Neuronal stem cell (in vitro differentiated cells): Measurements from ENCODE around the gene RNF114.
"Not testable (repeated sequence)": the region's sequence is repeated elsewhere in the genome, so short reads cannot be mapped to it uniquely, and the experiment has no call there.

Source experiments
- DNase-seq: peaks from one replicate; pipeline ENCODE4 v3.0.0-alpha.2; 2013; ENCODE audit warnings: low spot score
- H2AFZ ChIP-seq: one replicate; pipeline ENCODE4 v1.6.1; 2013; ENCODE audit warnings: mild to moderate bottlenecking, low read length, inconsistent platforms
- H2AK5ac ChIP-seq: 2 replicates; pipeline ENCODE4 v1.6.1; 2013; ENCODE audit warnings: low read depth, mild to moderate bottlenecking, inconsistent platforms, low read length, moderate library complexity, mixed read lengths
- H2BK120ac ChIP-seq: 2 replicates; pipeline ENCODE4 v1.6.1; 2013; ENCODE audit warnings: low read depth, mild to moderate bottlenecking, inconsistent platforms, low read length, moderate library complexity, mixed read lengths
- H2BK12ac ChIP-seq: one replicate; pipeline ENCODE4 v1.6.1; 2013; ENCODE audit warnings: low read length, inconsistent platforms
- H2BK15ac ChIP-seq: 2 replicates; pipeline ENCODE4 v1.6.1; 2013; ENCODE audit warnings: mild to moderate bottlenecking, low read length, inconsistent platforms, mixed read lengths
- H2BK5ac ChIP-seq: one replicate; pipeline ENCODE4 v1.6.1; 2013; ENCODE audit warnings: inconsistent platforms, mild to moderate bottlenecking, low read length, moderate library complexity
- H3K14ac ChIP-seq: one replicate; pipeline ENCODE4 v1.6.1; 2013; ENCODE audit warnings: low read length, inconsistent platforms
- H3K18ac ChIP-seq: 2 replicates; pipeline ENCODE4 v1.6.1; 2013; ENCODE audit warnings: low read length, inconsistent platforms
- H3K23ac ChIP-seq: 2 replicates; pipeline ENCODE4 v1.6.1; 2013; ENCODE audit warnings: low read depth, mild to moderate bottlenecking, mixed read lengths, low read length, inconsistent platforms; ENCODE audit not compliant: poor library complexity
- H3K27ac ChIP-seq: replicated peaks from 3 replicates; pipeline ENCODE4 v1.5.1; 2013; ENCODE audit warnings: low read length, inconsistent platforms
- H3K27me3 ChIP-seq, 3 experiments: 2 replicates each; pipeline ENCODE4 v1.6.1; 2013; ENCODE audit warnings: low read length in 3 of 3, mild to moderate bottlenecking in 2 of 3, inconsistent platforms in 1 of 3, low read depth in 1 of 3, mixed read lengths in 1 of 3, moderate library complexity in 1 of 3; ENCODE audit not compliant: control insufficient read depth in 3 of 3, insufficient read depth in 3 of 3
- H3K36me3 ChIP-seq, 2 donors: replicated peaks in 1 of 2; 2 replicates each; pipeline ENCODE4 v1.6.1; 2013; ENCODE audit warnings: low read length in 2 of 2; ENCODE audit not compliant: control insufficient read depth in 2 of 2, insufficient read depth in 2 of 2
- H3K4ac ChIP-seq: 2 replicates; pipeline ENCODE4 v1.6.1; 2013; ENCODE audit warnings: inconsistent platforms, mild to moderate bottlenecking, low read length, moderate library complexity
- H3K4me1 ChIP-seq, 2 donors: 1 replicate in 1 of 2; 2 replicates in 1 of 2; pipeline ENCODE4 v1.6.1; 2013; ENCODE audit warnings: low read length in 2 of 2, low read depth in 1 of 2; ENCODE audit not compliant: control insufficient read depth in 2 of 2, insufficient read depth in 1 of 2
- H3K4me2 ChIP-seq: one replicate; pipeline ENCODE4 v1.6.1; 2013; ENCODE audit warnings: mild to moderate bottlenecking, low read length, inconsistent platforms; ENCODE audit not compliant: insufficient read depth, poor library complexity, severe bottlenecking
- H3K4me3 ChIP-seq, 2 donors: 2 replicates each; pipeline ENCODE4 v1.5.1; 2013; ENCODE audit warnings: low read length in 2 of 2, mild to moderate bottlenecking in 2 of 2, inconsistent platforms in 1 of 2, moderate library complexity in 1 of 2
- H3K79me1 ChIP-seq: one replicate; pipeline ENCODE4 v1.6.1; 2013; ENCODE audit warnings: low read depth, mild to moderate bottlenecking, inconsistent platforms, low read length, moderate library complexity
- H3K9ac ChIP-seq: one replicate; pipeline ENCODE4 v1.6.1; 2013; ENCODE audit warnings: mild to moderate bottlenecking, low read depth, low read length, inconsistent platforms; ENCODE audit not compliant: poor library complexity
- H3K9me3 ChIP-seq, 2 donors: replicated peaks in 1 of 2; 2 replicates each; pipeline versions ENCODE3 to v1.6.1; 2013; ENCODE audit warnings: low read length in 2 of 2, mild to moderate bottlenecking in 2 of 2, inconsistent platforms in 1 of 2, low read depth in 1 of 2, mixed read lengths in 1 of 2, moderate library complexity in 1 of 2; ENCODE audit not compliant: control insufficient read depth in 2 of 2, insufficient read depth in 1 of 2
- H4K8ac ChIP-seq: one replicate; pipeline ENCODE4 v1.6.1; 2013; ENCODE audit warnings: low read depth, mild to moderate bottlenecking, inconsistent platforms, low read length, moderate library complexity
- H4K91ac ChIP-seq: one replicate; pipeline ENCODE4 v1.6.1; 2013; ENCODE audit warnings: low read length, low read depth, mild to moderate bottlenecking, inconsistent platforms; ENCODE audit not compliant: poor library complexity
- WGBS, 2 donors: extraction: QIAGEN DNeasy Blood & Tissue Kit; methylation state at CpG; one replicate each; pipeline ENCODE4 v1.1.7; 2013; ENCODE audit warnings: missing lambda C conversion rate in 2 of 2, mixed read lengths in 1 of 2; ENCODE audit not compliant: insufficient read length in 2 of 2, insufficient replicate concordance in 1 of 2; ENCODE audit errors: extremely low coverage in 2 of 2; 5-methylcytosine and 5-hydroxymethylcytosine counted together

The RNF114 gene

DNA sequence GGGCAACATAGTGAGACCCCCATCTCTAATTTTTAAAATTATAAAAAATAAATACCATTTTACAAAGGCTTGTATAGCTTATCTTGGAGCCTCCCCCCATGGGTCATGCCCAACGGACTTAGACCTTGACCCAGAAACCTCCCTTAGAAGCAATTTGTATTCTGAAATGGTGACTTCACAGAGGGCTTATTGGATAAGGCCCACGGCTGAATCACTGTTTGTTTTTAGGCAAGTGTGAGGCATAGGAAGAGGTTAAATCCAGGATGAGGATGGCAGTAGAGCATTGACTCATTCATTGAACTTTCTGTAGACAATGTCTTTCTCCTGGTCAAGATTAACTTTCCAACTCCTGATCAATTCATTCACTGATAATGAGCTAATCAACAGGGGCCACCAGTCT lies 40.3 kb downstream of the RNF114 start:
- Histone ChIP-seq H3K79me1 (no peaks in the 10 kb centered on the region), H3K23ac (no peak overlapping the region), H2BK15ac (no peak overlapping the region), H3K18ac (no peak overlapping the region), H2AFZ (no peak overlapping the region), H2BK12ac (no peak overlapping the region), H3K4me2 (no peak overlapping the region), H3K9ac (no peak overlapping the region), H2BK120ac (no peak overlapping the region), H3K27ac (no peak overlapping the region), H2AK5ac (no peak overlapping the region), H3K4me1 (peaks cover 5 to 7% of the 10 kb centered on the region in 2 donors), H3K36me3 (no peaks in the 10 kb centered on the region), H3K9me3 (no peaks in the 10 kb centered on the region), H3K14ac (no peak overlapping the region), H3K27me3 (peaks cover 0 to 21% (median 7%) of the 10 kb centered on the region in 3 experiments), H3K4ac (no peak overlapping the region), H2BK5ac (no peak overlapping the region), H4K8ac (no peak overlapping the region), H3K4me3 (no peak overlapping the region), H4K91ac (no peak overlapping the region)
- no peak for DNase-seq
- WGBS, 2 donors = no CpG with 5 or more reads among the region's 2 CpGs

DNA sequence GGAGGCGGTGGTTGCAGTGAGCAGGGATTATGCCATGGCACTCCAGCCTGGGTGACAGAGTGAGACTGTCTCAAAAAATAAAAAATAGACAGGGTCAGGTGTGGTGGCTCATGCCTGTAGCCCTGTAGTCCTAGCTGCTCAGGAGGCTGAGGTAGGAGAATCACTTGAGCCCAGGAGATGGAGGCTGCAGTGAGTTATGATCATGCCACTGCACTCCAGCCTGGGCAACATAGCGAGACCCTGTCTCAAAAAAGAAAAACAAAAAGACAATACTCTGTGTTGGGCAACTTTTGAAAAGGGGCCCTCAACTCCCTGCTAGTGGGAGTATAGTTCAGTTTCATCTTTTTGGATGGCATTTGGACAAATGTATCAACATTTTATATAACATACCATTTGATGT lies 41.5 kb downstream of the RNF114 start:
- whole genome bisulfite sequencing, 2 donors = no CpG with 5 or more reads among the region's 2 CpGs
- H3K14ac ChIP-seq = not testable (repeated sequence)

DNA sequence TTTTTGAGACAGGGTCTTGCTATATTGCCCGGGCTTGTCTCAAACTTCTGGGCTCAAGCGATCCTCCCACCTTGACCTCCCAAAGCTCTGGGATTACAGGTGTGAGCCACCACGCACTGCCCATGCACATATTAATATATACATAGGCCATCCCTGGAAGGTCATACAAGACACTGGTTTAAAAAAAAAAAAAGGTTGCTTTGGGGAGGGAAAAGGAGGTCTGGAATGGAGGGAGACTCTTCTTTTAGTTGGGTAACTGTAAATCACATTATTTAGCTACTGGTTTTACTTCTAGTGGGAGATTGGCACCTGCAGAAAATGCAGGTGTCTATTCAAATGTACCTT lies 42.5 kb downstream of the RNF114 start:
- no peak overlapping the region for H4K91ac ChIP-seq
- H3K9me3 ChIP-seq = no peaks in the 10 kb centered on the region
- H2BK120ac ChIP-seq = no peak overlapping the region
- peaks cover 2 to 29% (median 15%) of the 10 kb centered on the region in 3 experiments for H3K27me3 ChIP-seq
- H3K4me3 ChIP-seq = no peak overlapping the region
- H3K27ac ChIP-seq = no peak overlapping the region
- H2BK5ac ChIP-seq = peak overlapping the region; percentile 93
- H3K14ac ChIP-seq = no peak overlapping the region
- peak overlapping the region; percentile 97 for H2AFZ ChIP-seq
- H3K18ac ChIP-seq = no peak overlapping the region
- DNase-seq = no peak
- H3K4ac ChIP-seq = no peak overlapping the region
- no peaks in the 10 kb centered on the region for H3K36me3 ChIP-seq
- no peak overlapping the region for H3K9ac ChIP-seq
- no peak overlapping the region for H4K8ac ChIP-seq
- H3K23ac ChIP-seq = no peak overlapping the region
- H2BK12ac ChIP-seq = no peak overlapping the region
- no CpG with 5 or more reads among the region's 3 CpGs for WGBS, 2 donors
- H3K4me2 ChIP-seq = no peak overlapping the region
- no peak overlapping the region for H2AK5ac ChIP-seq
- H3K79me1 ChIP-seq = peaks cover 2% of the 10 kb centered on the region
- H3K4me1 ChIP-seq = peaks cover 13 to 14% of the 10 kb centered on the region in 2 donors
- no peak overlapping the region for H2BK15ac ChIP-seq

More for the DNA sequence above, 41.5 kb downstream of the RNF114 start:
- H3K23ac ChIP-seq, H3K4ac ChIP-seq, DNase-seq, H3K4me3 ChIP-seq, H3K36me3 ChIP-seq, H2BK12ac ChIP-seq, H2AK5ac ChIP-seq, H3K9me3 ChIP-seq, H3K27ac ChIP-seq, H4K91ac ChIP-seq, H3K4me2 ChIP-seq, H3K9ac ChIP-seq, H4K8ac ChIP-seq, H2BK15ac ChIP-seq, H2BK120ac ChIP-seq, H3K18ac ChIP-seq, H2BK5ac ChIP-seq, H3K79me1 ChIP-seq, H2AFZ ChIP-seq: not testable (repeated sequence)
- Histone ChIP-seq H3K27me3 (peaks cover 2 to 29% (median 15%) of the 10 kb centered on the region in 3 experiments), H3K4me1 (peaks cover 12 to 13% of the 10 kb centered on the region in 2 donors)

DNA sequence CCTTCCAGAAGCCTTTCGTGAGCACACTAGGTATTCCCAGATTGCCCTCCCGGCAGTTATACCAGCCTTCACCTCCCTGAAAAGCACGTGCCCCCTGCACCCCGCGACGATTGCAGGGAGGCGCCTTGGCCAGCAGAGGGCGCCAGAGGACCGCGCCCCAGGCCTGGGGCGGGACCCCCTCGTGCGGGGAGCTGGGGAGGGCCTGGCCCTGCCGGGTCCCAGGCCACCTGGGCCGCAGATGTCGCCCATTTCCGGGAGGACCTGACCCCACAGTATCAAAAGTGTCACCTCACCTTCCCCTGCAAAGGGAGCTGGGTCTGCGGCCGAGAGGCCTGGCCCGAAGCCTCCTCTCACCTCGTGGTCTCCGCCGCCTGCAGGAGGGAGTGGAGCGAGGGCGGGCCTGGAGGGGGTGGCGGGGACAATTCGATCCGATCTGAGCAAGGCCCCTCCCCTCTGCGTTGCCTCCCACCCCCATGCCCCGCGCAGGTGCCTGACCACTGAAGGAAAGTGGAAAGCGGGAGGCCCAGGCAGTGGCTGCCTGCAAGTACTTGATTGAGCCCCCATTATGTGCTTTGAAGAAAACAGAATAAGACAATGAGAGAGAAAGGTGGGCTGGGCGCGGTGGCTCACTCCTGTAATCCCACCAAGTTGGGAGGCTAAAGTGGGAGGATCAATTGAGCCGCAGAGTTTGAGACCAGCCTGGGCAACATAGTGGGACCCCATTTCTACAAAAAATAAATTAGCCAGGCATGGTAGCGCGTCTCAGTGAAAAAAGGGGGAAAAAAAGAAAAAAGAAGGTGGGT lies 43.0 kb downstream of the RNF114 start:
- H3K4ac ChIP-seq = no peak overlapping the region
- H3K9me3 ChIP-seq = no peaks in the 10 kb centered on the region
- peak overlapping the region; percentile 97 for H2AFZ ChIP-seq
- peak overlapping the region; percentile 41 for H2BK12ac ChIP-seq
- H2AK5ac ChIP-seq = no peak overlapping the region
- no peak overlapping the region for H3K27ac ChIP-seq
- H3K27me3 ChIP-seq = peaks cover 2 to 29% (median 15%) of the 10 kb centered on the region in 3 experiments
- H3K9ac ChIP-seq = peak overlapping the region; percentile 72
- H4K8ac ChIP-seq = peak overlapping the region; percentile 43
- peak overlapping the region; percentile 47 to 78 for H3K4me3 ChIP-seq
- H3K4me2 ChIP-seq = peak overlapping the region; percentile 78
- H2BK120ac ChIP-seq = no peak overlapping the region
- peak overlapping the region; percentile 80 for H3K23ac ChIP-seq
- no peak overlapping the region for H3K14ac ChIP-seq
- peaks cover 1 to 4% of the 10 kb centered on the region in 2 donors for H3K36me3 ChIP-seq
- no peak overlapping the region for H4K91ac ChIP-seq
- peaks cover 3% of the 10 kb centered on the region for H3K79me1 ChIP-seq
- WGBS, 2 donors = no CpG with 5 or more reads among the region's 37 CpGs
- DNase-seq = peak; percentile 73
- H3K18ac ChIP-seq = peak overlapping the region; percentile 93
- peaks cover 14 to 19% of the 10 kb centered on the region in 2 donors for H3K4me1 ChIP-seq
- no peak overlapping the region for H2BK15ac ChIP-seq
- peak overlapping the region; percentile 93 for H2BK5ac ChIP-seq
